ENCODE results near the gene LYPD1. TPM values are rescaled to one million over a fixed set of nuclear protein-coding genes. Genes with fewer than 3 reads are reported as not detected.

Gene LYPD1
- total RNA-seq, 1 donor from 2014 or later, result 61.6 TPM

DNA sequence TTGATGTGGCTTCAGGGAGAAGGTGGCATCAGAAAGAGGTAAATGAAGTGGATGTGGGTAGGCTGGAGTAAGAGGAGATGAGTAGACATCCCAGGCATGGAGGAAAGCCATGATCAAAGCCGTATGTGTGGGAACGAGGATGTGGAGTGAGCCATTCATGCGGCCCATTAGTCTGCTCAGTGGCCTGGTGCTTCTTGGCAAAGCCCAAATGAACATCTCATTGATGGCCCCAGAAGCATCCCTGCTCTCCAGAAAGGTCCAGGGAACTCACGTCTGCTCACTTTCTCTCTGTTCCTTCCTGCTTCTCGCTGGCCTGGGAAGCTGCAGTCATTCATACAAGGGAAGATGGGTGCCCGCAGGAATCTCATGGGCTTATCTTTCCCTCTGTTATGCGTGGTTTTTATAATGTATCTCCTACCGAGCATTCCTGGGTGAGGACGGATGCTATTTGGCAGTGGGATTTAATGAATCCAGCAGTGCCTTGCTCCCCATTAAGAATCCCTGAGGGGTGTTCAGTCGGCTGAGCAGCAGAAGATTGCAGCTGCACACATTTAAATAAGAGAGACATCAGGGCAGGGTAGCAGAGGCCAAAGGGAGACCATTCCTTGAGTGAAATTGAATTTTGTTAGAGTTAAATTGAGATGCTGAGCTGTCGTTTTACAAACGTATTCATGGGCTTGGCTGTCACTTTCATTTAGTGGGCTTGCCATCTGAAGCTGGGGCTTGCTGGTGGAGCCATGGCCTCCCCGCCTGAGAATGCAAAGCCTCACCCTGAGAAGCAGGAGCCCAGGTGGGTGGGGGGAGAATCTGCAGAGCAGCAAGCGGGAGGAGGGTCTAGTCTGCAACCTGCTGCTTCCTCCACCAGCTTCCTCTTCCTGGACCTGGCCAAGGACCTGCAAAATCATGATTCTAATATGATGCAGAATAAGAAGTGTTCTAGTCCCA is 64.5 kb downstream of the LYPD1 start:
- DNase-seq (ENCODE audit: low read depth) (no peak), FAIRE-seq (no peak)
- no peaks in the 10 kb centered on the region for H3K27me3 ChIP-seq (ENCODE audit: insufficient read depth, low read length)
- H3K27ac Mint-ChIP-seq (ENCODE audit: unreplicated experiment), result no peak overlapping the region
- no peak for TF ChIP-seq CTCF (IDR thresholded peaks at IDR 0.05; ENCODE audit: insufficient read depth, low read depth, low read length)
- H3K4me1 Mint-ChIP-seq (ENCODE audit: low read depth, unreplicated experiment), result peaks cover 2% of the 10 kb centered on the region
- no peaks in the 10 kb centered on the region for H3K36me3 ChIP-seq (ENCODE audit: insufficient read depth, low read length)
- no peak overlapping the region for H2AFZ ChIP-seq (ENCODE audit: low read depth, low read length)
- H3K9me3 ChIP-seq (ENCODE audit: insufficient read depth, low read depth, low read length), result no peaks in the 10 kb centered on the region
- H3K4me1 ChIP-seq (ENCODE audit: insufficient read depth, low read length), result no peaks in the 10 kb centered on the region
- H4K20me1 ChIP-seq (ENCODE audit: insufficient read depth, low read length), result no peaks in the 10 kb centered on the region
- H3K79me2 ChIP-seq (ENCODE audit: insufficient read depth, low read length), result no peaks in the 10 kb centered on the region
- H3K27me3 Mint-ChIP-seq (ENCODE audit: low read depth, unreplicated experiment), result peaks cover 13% of the 10 kb centered on the region
- H3K27ac ChIP-seq (ENCODE audit: low read depth, low read length), result no peak overlapping the region
- H3K9ac ChIP-seq (ENCODE audit: low read length), result no peak overlapping the region
- H3K36me3 Mint-ChIP-seq (ENCODE audit: low read depth, unreplicated experiment), result no peaks in the 10 kb centered on the region
- no peaks in the 10 kb centered on the region for H3K9me3 Mint-ChIP-seq (ENCODE audit: unreplicated experiment)
- no peak overlapping the region for H3K4me3 Mint-ChIP-seq (ENCODE audit: unreplicated experiment)
- H3K4me3 ChIP-seq (ENCODE audit: insufficient read depth, low read depth, low read length), result no peak overlapping the region
- no peak overlapping the region for H3K4me2 ChIP-seq (ENCODE audit: low read length)

GRCh38 chr2:132604561-132604960 is 65.4 kb downstream of the LYPD1 start:
- FAIRE-seq (no peak), DNase-seq (ENCODE audit: low read depth) (no peak)
- H3K4me3 Mint-ChIP-seq (ENCODE audit: unreplicated experiment), result no peak overlapping the region
- H3K27ac Mint-ChIP-seq (ENCODE audit: unreplicated experiment), result no peak overlapping the region
- H3K36me3 Mint-ChIP-seq (ENCODE audit: low read depth, unreplicated experiment), result no peaks in the 10 kb centered on the region
- H3K27ac ChIP-seq (ENCODE audit: low read depth, low read length), result no peak overlapping the region
- no peak overlapping the region for H2AFZ ChIP-seq (ENCODE audit: low read depth, low read length)
- no peaks in the 10 kb centered on the region for H3K4me1 ChIP-seq (ENCODE audit: insufficient read depth, low read length)
- H3K9me3 ChIP-seq (ENCODE audit: insufficient read depth, low read depth, low read length), result no peaks in the 10 kb centered on the region
- peaks cover 2% of the 10 kb centered on the region for H3K4me1 Mint-ChIP-seq (ENCODE audit: low read depth, unreplicated experiment)
- no peaks in the 10 kb centered on the region for H3K27me3 ChIP-seq (ENCODE audit: insufficient read depth, low read length)
- no peak overlapping the region for H3K9ac ChIP-seq (ENCODE audit: low read length)
- H3K9me3 Mint-ChIP-seq (ENCODE audit: unreplicated experiment), result no peaks in the 10 kb centered on the region
- no peak for TF ChIP-seq EZH2 (IDR thresholded peaks at IDR 0.05; ENCODE audit: insufficient read depth, low read length)
- no peak for TF ChIP-seq CTCF (IDR thresholded peaks at IDR 0.05; ENCODE audit: insufficient read depth, low read depth, low read length)
- no peaks in the 10 kb centered on the region for H3K79me2 ChIP-seq (ENCODE audit: insufficient read depth, low read length)
- H3K4me3 ChIP-seq (ENCODE audit: insufficient read depth, low read depth, low read length), result no peak overlapping the region
- H3K4me2 ChIP-seq (ENCODE audit: low read length), result no peak overlapping the region
- H3K27me3 Mint-ChIP-seq (ENCODE audit: low read depth, unreplicated experiment), result peaks cover 13% of the 10 kb centered on the region
- H4K20me1 ChIP-seq (ENCODE audit: insufficient read depth, low read length), result no peaks in the 10 kb centered on the region
- no peaks in the 10 kb centered on the region for H3K36me3 ChIP-seq (ENCODE audit: insufficient read depth, low read length)

- FAIRE-seq (no peak), DNase-seq (ENCODE audit: low read depth) (no peak)
- no peak for TF ChIP-seq CTCF (IDR thresholded peaks at IDR 0.05; ENCODE audit: insufficient read depth, low read depth, low read length)
- no peak for TF ChIP-seq EZH2 (IDR thresholded peaks at IDR 0.05; ENCODE audit: insufficient read depth, low read length)
- Histone ChIP-seq H3K4me1 (ENCODE audit: insufficient read depth, low read length) (no peaks in the 10 kb centered on the region), H2AFZ (ENCODE audit: low read depth, low read length) (no peak overlapping the region), H3K9me3 (ENCODE audit: insufficient read depth, low read depth, low read length) (no peaks in the 10 kb centered on the region), H3K27me3 (ENCODE audit: insufficient read depth, low read length) (no peaks in the 10 kb centered on the region), H3K4me3 (ENCODE audit: insufficient read depth, low read depth, low read length) (no peak overlapping the region), H3K4me2 (ENCODE audit: low read length) (no peak overlapping the region), H3K9ac (ENCODE audit: low read length) (no peak overlapping the region), H3K27ac (ENCODE audit: low read depth, low read length) (no peak overlapping the region), H4K20me1 (ENCODE audit: insufficient read depth, low read length) (peaks cover 3% of the 10 kb centered on the region), H3K36me3 (ENCODE audit: insufficient read depth, low read length) (no peaks in the 10 kb centered on the region), H3K79me2 (ENCODE audit: insufficient read depth, low read length) (no peaks in the 10 kb centered on the region)
- peaks cover 3% of the 10 kb centered on the region for H3K36me3 Mint-ChIP-seq (ENCODE audit: low read depth, unreplicated experiment)
- no peak overlapping the region for H3K27ac Mint-ChIP-seq (ENCODE audit: unreplicated experiment)
- H3K4me3 Mint-ChIP-seq (ENCODE audit: unreplicated experiment), result no peak overlapping the region
- peaks cover 2% of the 10 kb centered on the region for H3K9me3 Mint-ChIP-seq (ENCODE audit: unreplicated experiment)
- peaks cover 7% of the 10 kb centered on the region for H3K27me3 Mint-ChIP-seq (ENCODE audit: low read depth, unreplicated experiment)
- no peaks in the 10 kb centered on the region for H3K4me1 Mint-ChIP-seq (ENCODE audit: low read depth, unreplicated experiment)
These were observed 70.4 kb downstream of the LYPD1 start for GRCh38 chr2:132599556-132599955.
